A549 (cell line): ENCODE data around the gene IKZF3.

Source experiments
- BCL3 ChIP-seq: fragments of >200 bp; sonication (Bioruptor Twin); formaldehyde crosslinking; IDR thresholded peaks from 3 replicates; pipeline ENCODE4 v1.6.1; 2016
- CBX2 ChIP-seq: fragments of 200-600 bp; sonication (generic); IDR thresholded peaks from 2 replicates; pipeline ENCODE4 v1.6.1; 2016; ENCODE audit warnings: low read depth, mild to moderate bottlenecking, borderline replicate concordance
- CEBPB ChIP-seq, 2 experiments: fragments of >200 bp in 1 of 2; sonication (Bioruptor Twin) in 1 of 2; formaldehyde crosslinking in 1 of 2; IDR thresholded peaks; 2 replicates each; pipeline ENCODE4 v1.6.1; 2012 to 2016
- CTCF ChIP-seq: fragments of >200 bp; sonication (Bioruptor Twin); formaldehyde crosslinking; IDR thresholded peaks from 3 replicates; pipeline ENCODE4 v1.5.1; 2016
- E2F6 ChIP-seq: IDR thresholded peaks from 2 replicates; pipeline ENCODE4 v1.6.1; 2012; ENCODE audit warnings: low read depth, borderline replicate concordance
- KDM5A ChIP-seq: fragments of 200-600 bp; sonication (generic); IDR thresholded peaks from 2 replicates; pipeline ENCODE4 v1.6.1; 2016; ENCODE audit warnings: antibody characterized with exemption, mild to moderate bottlenecking
- NFE2L2 ChIP-seq: fragments of 150-350 bp; conservative IDR thresholded peaks from 2 replicates; pipeline ENCODE4 v1.6.1; 2014; ENCODE audit warnings: low read length
- NR3C1 ChIP-seq: fragments of >200 bp; sonication (Bioruptor Twin); formaldehyde crosslinking; IDR thresholded peaks from 3 replicates; pipeline ENCODE4 v1.6.1; 2017
- POLR2A ChIP-seq: IDR thresholded peaks from 2 replicates; pipeline ENCODE4 v1.6.1; 2012; ENCODE audit warnings: mild to moderate bottlenecking, low read length
- RCOR1 ChIP-seq: fragments of 150-350 bp; IDR thresholded peaks from 2 replicates; pipeline ENCODE4 v1.6.1; 2014; ENCODE audit warnings: antibody characterized with exemption, low read length, low read depth
- RFX5 ChIP-seq: fragments of 450-650 bp; IDR thresholded peaks from 2 replicates; pipeline ENCODE4 v1.7.1; 2014; ENCODE audit warnings: antibody characterized with exemption, mild to moderate bottlenecking, moderate library complexity

- no peak for TF ChIP-seq NFE2L2
- no peak for TF ChIP-seq NR3C1
- TF ChIP-seq RCOR1: no peak
- TF ChIP-seq CTCF: no peak
- no peak for TF ChIP-seq CEBPB (IDR thresholded peaks at IDR 0.05)
- TF ChIP-seq POLR2A: no peak
- TF ChIP-seq KDM5A: no peak
- no peak for TF ChIP-seq CBX2
- TF ChIP-seq BCL3: no peak
- no peak for TF ChIP-seq E2F6
- no peak for TF ChIP-seq RFX5
These were observed 104.9 kb downstream of the IKZF3 start for GRCh38 chr17:39759204-39759603.
